NCI-H345 (cell line): ENCODE results near the gene SGTA.
"Not testable (repeated sequence)": the region's sequence is repeated elsewhere in the genome, so short reads cannot be mapped to it uniquely, and the experiment has no call there.

Source experiments
- DNase-seq: peaks from one replicate; lab custom pipeline; 2025; lab: John Stamatoyannopoulos, UW

Gene SGTA

DNA sequence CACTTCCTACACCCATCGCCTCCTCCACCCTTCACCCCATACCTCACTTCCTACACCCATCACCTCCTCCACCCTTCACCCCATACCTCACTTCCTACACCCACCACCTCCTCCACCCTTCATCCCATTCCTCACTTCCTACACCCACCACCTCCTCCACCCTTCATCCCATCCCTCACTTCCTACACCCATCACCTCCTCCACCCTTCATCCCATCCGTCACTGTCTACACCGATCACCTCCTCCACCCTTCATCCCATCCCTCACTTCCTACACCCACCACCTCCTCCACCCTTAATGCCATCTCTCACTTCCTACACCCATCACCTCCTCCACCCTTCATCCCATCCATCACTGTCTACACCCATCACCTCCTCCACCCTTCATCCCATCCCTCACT lies 69.9 kb downstream of the SGTA start:
- DNase-seq, result not testable (repeated sequence)

DNA sequence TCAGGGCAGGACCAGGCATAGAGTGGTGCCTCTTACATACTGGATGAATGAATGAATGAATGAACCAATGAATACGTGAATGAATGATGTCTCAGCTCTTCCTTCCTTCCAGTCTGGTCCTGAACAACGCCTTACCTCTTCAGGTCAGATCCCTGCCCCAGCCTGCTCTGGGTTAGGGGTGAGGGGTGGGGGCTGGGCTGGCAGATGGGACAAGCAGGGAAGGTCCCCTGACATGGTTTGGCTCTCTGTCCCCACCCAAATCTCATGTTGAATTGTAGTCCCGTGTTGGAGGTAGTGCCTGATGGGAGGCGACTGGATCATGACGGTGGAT lies 71.2 kb downstream of the SGTA start:
- DNase-seq, result no peak

DNA sequence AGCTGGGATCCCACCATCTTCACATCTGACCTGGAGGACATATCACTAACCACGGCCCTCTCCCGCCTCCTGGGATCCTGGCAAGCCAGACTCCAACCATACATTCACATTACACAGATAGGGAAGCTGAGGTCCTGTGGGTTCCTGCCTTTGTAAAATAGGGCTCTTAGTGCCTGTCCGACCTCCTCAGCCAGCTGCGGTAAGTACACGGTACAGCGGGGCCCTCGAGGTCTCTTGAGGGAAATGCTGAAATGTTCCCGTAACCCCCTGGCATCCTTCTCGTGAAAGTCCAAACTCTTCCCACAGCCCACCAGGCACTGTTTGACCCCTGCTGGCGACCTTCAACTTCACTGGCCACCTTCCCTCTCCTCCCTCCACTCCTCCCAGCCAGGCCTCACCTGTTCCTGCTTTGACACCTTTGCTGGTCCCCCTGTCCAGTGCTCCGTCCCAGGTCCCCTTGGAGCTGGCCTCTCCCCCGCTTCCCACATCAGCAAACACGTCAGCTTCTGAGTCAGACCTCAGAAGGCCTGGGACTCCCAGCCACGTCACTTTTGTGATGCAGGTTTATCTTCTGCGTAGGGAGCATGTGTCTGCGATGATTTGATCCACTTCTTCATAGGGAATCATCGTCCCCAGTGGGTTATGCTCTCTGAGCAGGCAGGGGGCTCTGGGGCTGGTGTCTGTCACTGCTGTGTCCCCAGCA lies 71.8 kb downstream of the SGTA start:
- DNase-seq, result no peak

DNA sequence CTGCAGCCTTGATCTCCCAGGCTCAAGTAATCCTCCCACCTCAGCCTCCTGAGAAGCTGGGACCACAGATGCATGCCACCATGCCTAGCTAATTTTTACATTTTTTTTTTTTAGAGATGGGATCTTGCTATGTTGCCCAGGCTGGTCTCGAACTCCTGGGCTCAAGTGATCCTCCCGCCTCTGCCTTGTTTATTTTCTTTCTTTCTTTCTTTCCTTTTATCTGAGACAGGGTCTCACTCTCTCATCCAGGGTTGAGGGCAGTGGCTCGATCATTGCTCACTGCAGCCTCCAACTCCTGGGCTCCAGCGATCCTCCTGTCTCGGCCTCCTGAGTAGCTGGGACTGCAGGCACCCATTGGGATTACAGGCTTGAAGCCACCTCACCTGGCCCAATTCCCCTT lies 76.8 kb downstream of the SGTA start:
- no peak for DNase-seq
